ENCODE results near the gene C14orf119. TPM values are rescaled to one million over a fixed set of nuclear protein-coding genes. Genes with fewer than 3 reads are reported as not detected.

C14orf119 gene
- total and polyA plus RNA-seq, 5 experiments from 2014 or later, result 39.4 to 122 (median 62.7) TPM

GRCh38 chr14:23077962-23078361 lies 17.3 kb upstream of the C14orf119 start:
- H3K4me1 Mint-ChIP-seq, result peaks cover 0 to 15% (median 2%) of the 10 kb centered on the region in 4 donors
- no peaks in the 10 kb centered on the region for H3K27me3 Mint-ChIP-seq
- DNase-seq, result no peak
- H3K9me3 Mint-ChIP-seq, result no peaks in the 10 kb centered on the region
- H3K27ac Mint-ChIP-seq, result peak overlapping the region in 4 of 10 donors; percentile 14 to 55 (median 33)
- no peak for ATAC-seq
- POLR2A ChIA-PET, result interaction anchor here (0.6 to 3.2 kb wide), 4 partner anchors 17 to 71 kb away, joined by 3 to 15 read pairs (median 6); partner anchors contain the start of genes ACIN1 and C14orf119
- H3K36me3 Mint-ChIP-seq, result peaks cover 8 to 96% (median 25%) of the 10 kb centered on the region in 3 donors
- H3K4me3 Mint-ChIP-seq, result no peak overlapping the region

GRCh38 chr14:23078692-23079116 lies 16.6 kb upstream of the C14orf119 start:
- Mint-ChIP-seq H3K27me3 (no peaks in the 10 kb centered on the region), H3K4me1 (peaks cover 0 to 15% (median 2%) of the 10 kb centered on the region in 4 donors), H3K27ac (no peak overlapping the region), H3K9me3 (no peaks in the 10 kb centered on the region), H3K36me3 (peaks cover 8 to 96% (median 25%) of the 10 kb centered on the region in 3 donors), H3K4me3 (no peak overlapping the region)
- no peak for DNase-seq
- POLR2A ChIA-PET, result interaction anchor here (3.2 kb wide), 1 partner anchor 16 kb away, joined by 15 read pairs; the partner anchor contains the start of genes ACIN1 and C14orf119
- no peak for ATAC-seq

- Mint-ChIP-seq H3K27ac (peak overlapping the region in 8 of 10 donors; percentile 16 to 82 (median 50)), H3K4me1 (peaks cover 0 to 17% (median 3%) of the 10 kb centered on the region in 4 donors), H3K36me3 (peaks cover 10 to 94% (median 27%) of the 10 kb centered on the region in 3 donors), H3K9me3 (no peaks in the 10 kb centered on the region), H3K27me3 (no peaks in the 10 kb centered on the region), H3K4me3 (no peak overlapping the region)
- ATAC-seq (no peak), DNase-seq (no peak)
- POLR2A ChIA-PET, result no interaction called here
These were observed 15.6 kb upstream of the C14orf119 start for GRCh38 chr14:23079716-23080115.

GRCh38 chr14:23080474-23080873 lies 14.8 kb upstream of the C14orf119 start:
- peaks cover 0 to 18% (median 4%) of the 10 kb centered on the region in 4 donors for H3K4me1 Mint-ChIP-seq
- H3K27ac Mint-ChIP-seq, result peak overlapping the region; percentile 12 to 73 (median 42)
- no peak for DNase-seq
- no peaks in the 10 kb centered on the region for H3K9me3 Mint-ChIP-seq
- H3K4me3 Mint-ChIP-seq, result no peak overlapping the region
- ATAC-seq, result no peak
- POLR2A ChIA-PET, result no interaction called here
- peaks cover 11 to 94% (median 27%) of the 10 kb centered on the region in 3 donors for H3K36me3 Mint-ChIP-seq
- no peaks in the 10 kb centered on the region for H3K27me3 Mint-ChIP-seq

GRCh38 chr14:23085458-23085857 lies 9.8 kb upstream of the C14orf119 start:
- no peak overlapping the region for H3K4me3 Mint-ChIP-seq
- no peak for ATAC-seq
- H3K27ac Mint-ChIP-seq, result peak overlapping the region in 3 of 10 donors; percentile 8 to 41 (median 28)
- POLR2A ChIA-PET, result interaction anchor here (3.9 kb wide), 1 partner anchor 9 kb away, joined by 12 read pairs; the partner anchor contains the start of genes ACIN1 and C14orf119
- H3K9me3 Mint-ChIP-seq, result no peaks in the 10 kb centered on the region
- no peaks in the 10 kb centered on the region for H3K27me3 Mint-ChIP-seq
- no peak for DNase-seq
- H3K4me1 Mint-ChIP-seq, result peaks cover 11 to 32% (median 23%) of the 10 kb centered on the region in 4 donors
- peaks cover 11 to 95% (median 16%) of the 10 kb centered on the region in 3 donors for H3K36me3 Mint-ChIP-seq

- Mint-ChIP-seq H3K27me3 (no peaks in the 10 kb centered on the region), H3K4me1 (peaks cover 13 to 35% (median 25%) of the 10 kb centered on the region in 4 donors), H3K4me3 (no peak overlapping the region), H3K27ac (peak overlapping the region in 5 of 10 donors; percentile 11 to 52 (median 28)), H3K9me3 (no peaks in the 10 kb centered on the region), H3K36me3 (peaks cover 7 to 96% (median 13%) of the 10 kb centered on the region in 3 donors)
- DNase-seq (no peak), ATAC-seq (no peak)
- POLR2A ChIA-PET, result interaction anchor here (3.9 kb wide), 1 partner anchor 8 kb away, joined by 12 read pairs; the partner anchor contains the start of genes ACIN1 and C14orf119
These were observed 8.7 kb upstream of the C14orf119 start for GRCh38 chr14:23086565-23086964.

GRCh38 chr14:23089498-23090253 lies 5.6 kb upstream of the C14orf119 start:
- Mint-ChIP-seq H3K36me3 (peaks cover 10 to 89% (median 16%) of the 10 kb centered on the region in 3 donors), H3K27ac (peak overlapping the region in 1 of 10 donors; percentile 11), H3K27me3 (no peaks in the 10 kb centered on the region), H3K9me3 (no peaks in the 10 kb centered on the region), H3K4me1 (peaks cover 20 to 53% (median 26%) of the 10 kb centered on the region in 4 donors), H3K4me3 (no peak overlapping the region)
- POLR2A ChIA-PET, result interaction anchor here (1.3 kb wide), 1 partner anchor 19 kb away, joined by 3 read pairs; no protein-coding TSS in a partner anchor
- ATAC-seq (no peak), DNase-seq (no peak)

- Mint-ChIP-seq H3K36me3 (peaks cover 8 to 83% (median 14%) of the 10 kb centered on the region in 3 donors), H3K4me3 (no peak overlapping the region), H3K27ac (peak overlapping the region in 3 of 10 donors; percentile 11 to 57 (median 27)), H3K27me3 (no peaks in the 10 kb centered on the region), H3K4me1 (peaks cover 20 to 51% (median 25%) of the 10 kb centered on the region in 4 donors), H3K9me3 (no peaks in the 10 kb centered on the region)
- no peak for ATAC-seq
- POLR2A ChIA-PET, result interaction anchor here (1.3 kb wide), 1 partner anchor 19 kb away, joined by 3 read pairs; no protein-coding TSS in a partner anchor
- DNase-seq, result no peak
These were observed 5.1 kb upstream of the C14orf119 start for GRCh38 chr14:23090254-23090636.

- POLR2A ChIA-PET, result interaction anchor here (0.6 to 1.7 kb wide), 6 partner anchors 9 to 162 kb away, joined by 3 to 7 read pairs (median 4); no protein-coding TSS in a partner anchor
- peak overlapping the region in 3 of 10 donors; percentile 16 to 58 (median 37) for H3K4me3 Mint-ChIP-seq
- H3K4me1 Mint-ChIP-seq, result peaks cover 19 to 51% (median 22%) of the 10 kb centered on the region in 4 donors
- ATAC-seq (no peak), DNase-seq (no peak)
- no peaks in the 10 kb centered on the region for H3K9me3 Mint-ChIP-seq
- no peaks in the 10 kb centered on the region for H3K27me3 Mint-ChIP-seq
- peaks cover 8 to 70% (median 14%) of the 10 kb centered on the region in 3 donors for H3K36me3 Mint-ChIP-seq
- H3K27ac Mint-ChIP-seq, result peak overlapping the region in 2 of 10 donors; percentile 13 to 15
These were observed 3.7 kb upstream of the C14orf119 start for GRCh38 chr14:23091294-23092225.

GRCh38 chr14:23093104-23093503 lies 2.2 kb upstream of the C14orf119 start:
- peaks cover 12 to 66% (median 16%) of the 10 kb centered on the region in 3 donors for H3K36me3 Mint-ChIP-seq
- peaks cover 21 to 58% (median 29%) of the 10 kb centered on the region in 4 donors for H3K4me1 Mint-ChIP-seq
- H3K4me3 Mint-ChIP-seq, result peak overlapping the region in 1 of 10 donors; percentile 54
- POLR2A ChIA-PET, result interaction anchor here (3.6 kb wide), 1 partner anchor 208 kb away, joined by 41 read pairs; the partner anchor contains the start of gene PPP1R3E
- no peaks in the 10 kb centered on the region for H3K27me3 Mint-ChIP-seq
- DNase-seq (no peak), ATAC-seq (no peak)
- peak overlapping the region in 2 of 10 donors; percentile 12 to 29 for H3K27ac Mint-ChIP-seq
- no peaks in the 10 kb centered on the region for H3K9me3 Mint-ChIP-seq

- POLR2A ChIA-PET, result interaction anchor here (2.5 to 3.6 kb wide), 4 partner anchors 16 to 208 kb away, joined by 15 to 123 read pairs (median 34); partner anchors contain the start of genes CEBPE and PPP1R3E
- DNase-seq (no peak), ATAC-seq (no peak)
- H3K36me3 Mint-ChIP-seq, result peaks cover 12 to 66% (median 16%) of the 10 kb centered on the region in 3 donors
- no peaks in the 10 kb centered on the region for H3K9me3 Mint-ChIP-seq
- H3K27me3 Mint-ChIP-seq, result no peaks in the 10 kb centered on the region
- H3K4me3 Mint-ChIP-seq, result peak overlapping the region in 1 of 10 donors; percentile 54
- H3K27ac Mint-ChIP-seq, result peak overlapping the region in 3 of 10 donors; percentile 12 to 45 (median 12)
- H3K4me1 Mint-ChIP-seq, result peaks cover 21 to 60% (median 31%) of the 10 kb centered on the region in 4 donors
These were observed 1.8 kb upstream of the C14orf119 start for GRCh38 chr14:23093526-23093925.

Data from naive thymus-derived CD8-positive, alpha-beta T cell (primary cell).